ENCODE data around the gene GGTA1.

GGTA1 gene

DNA sequence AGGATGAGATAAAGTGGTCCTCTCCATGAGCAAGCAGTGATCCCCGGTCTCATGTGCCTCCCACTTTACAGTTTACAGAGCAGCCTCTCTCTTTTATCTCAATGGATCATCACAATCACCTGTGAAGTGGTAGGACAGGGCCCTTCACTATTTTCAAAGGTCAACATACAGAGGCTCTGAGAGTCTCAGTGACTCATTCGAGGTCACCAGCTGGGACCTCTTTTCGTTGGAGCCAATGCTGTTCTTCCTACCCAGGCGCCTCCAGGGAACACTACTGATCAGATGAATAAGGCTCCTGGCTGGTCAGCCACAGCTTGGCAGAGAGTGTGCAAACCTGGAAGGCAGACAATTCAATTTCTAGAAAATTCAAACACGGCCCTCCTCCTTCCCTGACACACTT is 16.6 kb downstream of the GGTA1 start:
- no peak overlapping the region for H3K4me3 ChIP-seq (ENCODE audit: low read depth, low read length)
- no peaks in the 10 kb centered on the region for H3K36me3 ChIP-seq (ENCODE audit: control insufficient read depth, insufficient read depth, low read length)
- H3K27ac ChIP-seq (ENCODE audit: low read depth, low read length): no peak overlapping the region
- no peaks in the 10 kb centered on the region for H3K4me1 ChIP-seq (ENCODE audit: control insufficient read depth, insufficient read depth, low read length)
- no peaks in the 10 kb centered on the region for H3K9me3 ChIP-seq (ENCODE audit: control insufficient read depth, insufficient read depth, low read length)
- no peaks in the 10 kb centered on the region for H3K27me3 ChIP-seq (ENCODE audit: control insufficient read depth, insufficient read depth, low read length)
- no peak overlapping the region for H3K9ac ChIP-seq (ENCODE audit: low read depth, low read length)

GRCh38 chr9:121478816-121479676 is 20.6 kb downstream of the GGTA1 start:
- Histone ChIP-seq H3K4me1 (ENCODE audit: control insufficient read depth, insufficient read depth, low read length) (no peaks in the 10 kb centered on the region), H3K4me3 (ENCODE audit: low read depth, low read length) (no peak overlapping the region), H3K9me3 (ENCODE audit: control insufficient read depth, insufficient read depth, low read length) (no peaks in the 10 kb centered on the region), H3K9ac (ENCODE audit: low read depth, low read length) (no peak overlapping the region), H3K36me3 (ENCODE audit: control insufficient read depth, insufficient read depth, low read length) (no peaks in the 10 kb centered on the region), H3K27me3 (ENCODE audit: control insufficient read depth, insufficient read depth, low read length) (no peaks in the 10 kb centered on the region), H3K27ac (ENCODE audit: low read depth, low read length) (no peak overlapping the region)

GRCh38 chr9:121476156-121476555 is 23.5 kb downstream of the GGTA1 start:
- no peak overlapping the region for H3K4me3 ChIP-seq (ENCODE audit: low read depth, low read length)
- H3K36me3 ChIP-seq (ENCODE audit: control insufficient read depth, insufficient read depth, low read length): no peaks in the 10 kb centered on the region
- no peaks in the 10 kb centered on the region for H3K27me3 ChIP-seq (ENCODE audit: control insufficient read depth, insufficient read depth, low read length)
- H3K9me3 ChIP-seq (ENCODE audit: control insufficient read depth, insufficient read depth, low read length): no peaks in the 10 kb centered on the region
- peaks cover 15% of the 10 kb centered on the region for H3K4me1 ChIP-seq (ENCODE audit: control insufficient read depth, insufficient read depth, low read length)
- no peak overlapping the region for H3K27ac ChIP-seq (ENCODE audit: low read depth, low read length)
- no peak overlapping the region for H3K9ac ChIP-seq (ENCODE audit: low read depth, low read length)

DNA sequence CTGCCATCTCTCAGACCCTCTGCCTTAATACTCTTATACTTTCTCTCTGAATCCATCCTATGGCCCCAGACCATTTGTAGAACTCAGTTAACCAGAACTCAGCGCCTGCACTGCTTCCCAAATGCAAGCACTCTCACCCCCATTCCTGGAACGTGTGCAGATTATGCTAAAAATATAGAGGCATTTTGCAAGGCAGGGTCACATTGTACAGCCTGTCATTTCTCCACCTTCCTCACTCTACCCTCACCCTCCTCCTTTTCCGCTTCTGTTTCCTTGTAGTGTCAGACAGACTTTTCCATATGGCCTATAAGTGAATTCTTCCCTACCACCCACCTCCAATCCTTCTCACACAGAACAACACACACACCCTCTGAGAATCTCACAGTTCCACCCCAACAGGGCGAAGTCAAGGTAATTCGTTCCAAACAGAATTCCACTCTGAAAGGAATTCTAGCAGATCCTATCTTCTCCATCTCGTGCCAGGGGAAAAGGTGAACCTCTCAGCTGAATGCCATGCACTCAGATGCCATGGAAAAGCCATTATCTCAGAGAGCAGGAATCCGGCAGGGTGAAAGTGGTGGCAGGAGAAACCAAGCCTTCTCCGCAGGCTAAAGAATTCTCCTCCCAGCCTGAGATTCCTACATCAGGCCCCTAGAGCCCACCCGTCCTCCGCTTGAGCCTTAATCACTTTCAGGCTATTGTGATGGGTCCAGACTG is 25.3 kb downstream of the GGTA1 start:
- Histone ChIP-seq H3K27ac (ENCODE audit: low read depth, low read length) (no peak overlapping the region), H3K27me3 (ENCODE audit: control insufficient read depth, insufficient read depth, low read length) (peaks cover 2% of the 10 kb centered on the region; the same call in 1 of the 2 replicates), H3K9me3 (ENCODE audit: control insufficient read depth, insufficient read depth, low read length) (no peaks in the 10 kb centered on the region), H3K4me3 (ENCODE audit: low read depth, low read length) (no peak overlapping the region), H3K4me1 (ENCODE audit: control insufficient read depth, insufficient read depth, low read length) (peaks cover 21% of the 10 kb centered on the region), H3K36me3 (ENCODE audit: control insufficient read depth, insufficient read depth, low read length) (no peaks in the 10 kb centered on the region), H3K9ac (ENCODE audit: low read depth, low read length) (no peak overlapping the region)

- no peaks in the 10 kb centered on the region for H3K9me3 ChIP-seq (ENCODE audit: control insufficient read depth, insufficient read depth, low read length)
- H3K4me1 ChIP-seq (ENCODE audit: control insufficient read depth, insufficient read depth, low read length): peaks cover 25% of the 10 kb centered on the region
- peaks cover 2% of the 10 kb centered on the region; the same call in 1 of the 2 replicates for H3K27me3 ChIP-seq (ENCODE audit: control insufficient read depth, insufficient read depth, low read length)
- no peak overlapping the region for H3K4me3 ChIP-seq (ENCODE audit: low read depth, low read length)
- no peaks in the 10 kb centered on the region for H3K36me3 ChIP-seq (ENCODE audit: control insufficient read depth, insufficient read depth, low read length)
- no peak overlapping the region for H3K27ac ChIP-seq (ENCODE audit: low read depth, low read length)
- no peak overlapping the region for H3K9ac ChIP-seq (ENCODE audit: low read depth, low read length)
Measured at GRCh38 chr9:121473229-121473628, 26.4 kb downstream of the GGTA1 start.

DNA sequence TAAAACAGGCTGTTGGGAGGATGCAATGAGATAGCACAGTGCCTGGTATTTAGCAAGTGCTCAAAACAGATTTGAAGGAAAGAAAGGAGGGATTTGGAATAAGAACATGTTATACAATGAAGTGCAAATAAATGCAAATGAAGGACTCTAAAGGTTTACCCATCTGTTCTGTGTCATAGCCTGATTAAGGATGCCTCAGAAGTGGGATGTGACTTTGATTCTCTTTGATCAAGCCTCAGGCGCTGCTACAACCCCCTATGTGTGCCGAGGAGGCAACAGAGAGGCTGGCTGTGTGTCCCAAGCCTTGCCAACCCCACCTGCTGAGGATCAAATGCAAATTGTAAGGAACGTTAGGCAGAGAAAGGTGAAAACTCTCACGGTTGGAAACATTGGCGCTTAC is 27.2 kb downstream of the GGTA1 start:
- peaks cover 25% of the 10 kb centered on the region for H3K4me1 ChIP-seq (ENCODE audit: control insufficient read depth, insufficient read depth, low read length)
- H3K36me3 ChIP-seq (ENCODE audit: control insufficient read depth, insufficient read depth, low read length): no peaks in the 10 kb centered on the region
- peaks cover 2% of the 10 kb centered on the region; the same call in 1 of the 2 replicates for H3K27me3 ChIP-seq (ENCODE audit: control insufficient read depth, insufficient read depth, low read length)
- H3K9me3 ChIP-seq (ENCODE audit: control insufficient read depth, insufficient read depth, low read length): no peaks in the 10 kb centered on the region
- no peak overlapping the region for H3K9ac ChIP-seq (ENCODE audit: low read depth, low read length)
- H3K4me3 ChIP-seq (ENCODE audit: low read depth, low read length): no peak overlapping the region
- no peak overlapping the region for H3K27ac ChIP-seq (ENCODE audit: low read depth, low read length)

- Histone ChIP-seq H3K9ac (ENCODE audit: low read depth, low read length) (no peak overlapping the region), H3K4me1 (ENCODE audit: control insufficient read depth, insufficient read depth, low read length) (peaks cover 16% of the 10 kb centered on the region), H3K27me3 (ENCODE audit: control insufficient read depth, insufficient read depth, low read length) (peaks cover 2% of the 10 kb centered on the region; the same call in 1 of the 2 replicates), H3K27ac (ENCODE audit: low read depth, low read length) (no peak overlapping the region), H3K4me3 (ENCODE audit: low read depth, low read length) (no peak overlapping the region), H3K36me3 (ENCODE audit: control insufficient read depth, insufficient read depth, low read length) (no peaks in the 10 kb centered on the region), H3K9me3 (ENCODE audit: control insufficient read depth, insufficient read depth, low read length) (no peaks in the 10 kb centered on the region)
Measured at GRCh38 chr9:121466142-121466541, 33.5 kb downstream of the GGTA1 start.

DNA sequence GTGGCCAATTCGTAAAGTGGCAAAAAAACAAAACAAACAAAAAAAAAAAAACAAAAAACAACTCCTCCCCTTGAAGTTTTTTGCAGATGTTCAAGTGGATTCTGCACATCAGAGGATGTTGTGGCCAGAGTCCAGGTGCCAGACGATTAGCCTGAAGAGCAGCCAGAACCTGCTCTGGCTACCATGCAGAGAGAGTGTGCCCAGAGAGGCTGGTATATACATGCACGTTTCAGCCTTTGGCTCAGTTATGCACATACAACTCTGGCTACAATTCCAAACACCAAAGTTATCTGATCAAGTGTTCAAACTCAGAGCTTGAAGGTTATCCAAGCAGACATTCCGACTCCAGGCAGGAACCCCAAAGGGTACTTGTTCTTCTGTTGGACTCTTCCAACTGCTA is 34.7 kb downstream of the GGTA1 start:
- H3K9me3 ChIP-seq (ENCODE audit: control insufficient read depth, insufficient read depth, low read length): no peaks in the 10 kb centered on the region
- peaks cover 2% of the 10 kb centered on the region; the same call in 1 of the 2 replicates for H3K27me3 ChIP-seq (ENCODE audit: control insufficient read depth, insufficient read depth, low read length)
- no peak overlapping the region for H3K9ac ChIP-seq (ENCODE audit: low read depth, low read length)
- peaks cover 15% of the 10 kb centered on the region for H3K4me1 ChIP-seq (ENCODE audit: control insufficient read depth, insufficient read depth, low read length)
- H3K4me3 ChIP-seq (ENCODE audit: low read depth, low read length): no peak overlapping the region
- no peak overlapping the region for H3K27ac ChIP-seq (ENCODE audit: low read depth, low read length)
- no peaks in the 10 kb centered on the region for H3K36me3 ChIP-seq (ENCODE audit: control insufficient read depth, insufficient read depth, low read length)

- H3K9me3 ChIP-seq (ENCODE audit: control insufficient read depth, insufficient read depth, low read length): no peaks in the 10 kb centered on the region
- H3K4me1 ChIP-seq (ENCODE audit: control insufficient read depth, insufficient read depth, low read length): peaks cover 7% of the 10 kb centered on the region
- H3K9ac ChIP-seq (ENCODE audit: low read depth, low read length): no peak overlapping the region
- H3K4me3 ChIP-seq (ENCODE audit: low read depth, low read length): no peak overlapping the region
- H3K27me3 ChIP-seq (ENCODE audit: control insufficient read depth, insufficient read depth, low read length): no peaks in the 10 kb centered on the region; the same call in 1 of the 2 replicates
- H3K27ac ChIP-seq (ENCODE audit: low read depth, low read length): no peak overlapping the region
- no peaks in the 10 kb centered on the region for H3K36me3 ChIP-seq (ENCODE audit: control insufficient read depth, insufficient read depth, low read length)
Measured at GRCh38 chr9:121463026-121463807, 36.4 kb downstream of the GGTA1 start.

- Histone ChIP-seq H3K9ac (ENCODE audit: low read depth, low read length) (no peak overlapping the region), H3K4me1 (ENCODE audit: control insufficient read depth, insufficient read depth, low read length) (peaks cover 7% of the 10 kb centered on the region), H3K9me3 (ENCODE audit: control insufficient read depth, insufficient read depth, low read length) (no peaks in the 10 kb centered on the region), H3K4me3 (ENCODE audit: low read depth, low read length) (no peak overlapping the region), H3K27ac (ENCODE audit: low read depth, low read length) (no peak overlapping the region), H3K27me3 (ENCODE audit: control insufficient read depth, insufficient read depth, low read length) (no peaks in the 10 kb centered on the region; the same call in 1 of the 2 replicates), H3K36me3 (ENCODE audit: control insufficient read depth, insufficient read depth, low read length) (no peaks in the 10 kb centered on the region)
Measured at GRCh38 chr9:121459513-121459912, 40.1 kb downstream of the GGTA1 start.
